Measurements from ENCODE around the gene PIK3CG. TPM values are rescaled to one million over a fixed set of nuclear protein-coding genes. Genes with fewer than 3 reads are reported as not detected.

PIK3CG gene
- total RNA-seq, 1 donor from 2014 or later, result not detected

- H3K9me3 Mint-ChIP-seq, result no peaks in the 10 kb centered on the region
- peaks cover 11% of the 10 kb centered on the region for H3K27me3 Mint-ChIP-seq
- no peak overlapping the region for H3K27ac Mint-ChIP-seq
- no peaks in the 10 kb centered on the region for H3K4me1 Mint-ChIP-seq (ENCODE audit: unreplicated experiment)
- DNase-seq (ENCODE audit: extremely low spot score, unreplicated experiment), result no peak
- TF ChIP-seq CTCF (conservative IDR thresholded peaks at IDR 0.05), result no peak
- no peak overlapping the region for H3K4me3 Mint-ChIP-seq
- no peaks in the 10 kb centered on the region for H3K36me3 Mint-ChIP-seq
Observed at GRCh38 chr7:106901828-106902441, 36.9 kb downstream of the PIK3CG start.

GRCh38 chr7:106905734-106906133 lies 40.7 kb downstream of the PIK3CG start:
- H3K4me1 Mint-ChIP-seq (ENCODE audit: unreplicated experiment), result no peaks in the 10 kb centered on the region
- no peak overlapping the region for H3K27ac Mint-ChIP-seq
- H3K9me3 Mint-ChIP-seq, result no peaks in the 10 kb centered on the region
- TF ChIP-seq CTCF (conservative IDR thresholded peaks at IDR 0.05), result no peak
- peaks cover 11% of the 10 kb centered on the region for H3K27me3 Mint-ChIP-seq
- H3K4me3 Mint-ChIP-seq, result no peak overlapping the region
- no peak for DNase-seq (ENCODE audit: extremely low spot score, unreplicated experiment)
- no peaks in the 10 kb centered on the region for H3K36me3 Mint-ChIP-seq

- TF ChIP-seq CTCF (conservative IDR thresholded peaks at IDR 0.05), result no peak
Observed at GRCh38 chr7:106911959-106912358, 46.9 kb downstream of the PIK3CG start.

GRCh38 chr7:106914018-106914607 lies 49.0 kb downstream of the PIK3CG start:
- no peak for TF ChIP-seq CTCF (conservative IDR thresholded peaks at IDR 0.05)
- no peak for DNase-seq (ENCODE audit: extremely low spot score, unreplicated experiment)
- Mint-ChIP-seq H3K9me3 (no peaks in the 10 kb centered on the region), H3K36me3 (no peaks in the 10 kb centered on the region), H3K27ac (no peak overlapping the region), H3K4me3 (no peak overlapping the region), H3K27me3 (peaks cover 3% of the 10 kb centered on the region), H3K4me1 (ENCODE audit: unreplicated experiment) (no peaks in the 10 kb centered on the region)

More at GRCh38 chr7:106911959-106912358, 46.9 kb downstream of the PIK3CG start:
- no peak for DNase-seq (ENCODE audit: extremely low spot score, unreplicated experiment)
- H3K27me3 Mint-ChIP-seq, result peaks cover 3% of the 10 kb centered on the region
- H3K27ac Mint-ChIP-seq, result no peak overlapping the region
- no peak overlapping the region for H3K4me3 Mint-ChIP-seq
- H3K9me3 Mint-ChIP-seq, result no peaks in the 10 kb centered on the region
- H3K36me3 Mint-ChIP-seq, result no peaks in the 10 kb centered on the region
- H3K4me1 Mint-ChIP-seq (ENCODE audit: unreplicated experiment), result no peaks in the 10 kb centered on the region

- no peaks in the 10 kb centered on the region for H3K9me3 Mint-ChIP-seq
- H3K27me3 Mint-ChIP-seq, result peaks cover 3% of the 10 kb centered on the region
- H3K27ac Mint-ChIP-seq, result no peak overlapping the region
- H3K4me3 Mint-ChIP-seq, result no peak overlapping the region
- DNase-seq (ENCODE audit: extremely low spot score, unreplicated experiment), result no peak
- no peaks in the 10 kb centered on the region for H3K4me1 Mint-ChIP-seq (ENCODE audit: unreplicated experiment)
- H3K36me3 Mint-ChIP-seq, result no peaks in the 10 kb centered on the region
- no peak for TF ChIP-seq CTCF (conservative IDR thresholded peaks at IDR 0.05)
Observed at GRCh38 chr7:106915407-106915806, 50.3 kb downstream of the PIK3CG start.

Measured in type B pancreatic cell (in vitro differentiated cells).